OCI-LY7 (cell line): ENCODE results near the gene RNF130. TPM values are rescaled to one million over a fixed set of nuclear protein-coding genes. Genes with fewer than 3 reads are reported as not detected.

ENCODE experiments used
- BruUV-seq: library from RNA; stranded (reverse); fragments of 400-500 nt; replicated peaks from 2 replicates; lab custom pipeline; 2021; lab: Mats Ljungman, UMichigan
- CTCF ChIA-PET: fragments of 300-600 bp; sonication (Branson Sonifier 250); formaldehyde crosslinking; loops from one replicate; lab custom pipeline; 2022; ENCODE audit warnings: antibody characterized with exemption; ENCODE audit not compliant: unreplicated experiment; lab: Charles Lee
- POLR2A ChIA-PET: fragments of 300-600 bp; sonication (Branson Sonifier 250); formaldehyde crosslinking; loops from one replicate; lab custom pipeline; 2022; ENCODE audit warnings: antibody characterized with exemption; lab: Charles Lee
- DNase-seq: peaks from one replicate; pipeline ENCODE4 v3.0.0-alpha.2; 2015; ENCODE audit warnings: low spot score
- H2AFZ ChIP-seq: fragments of 200-600 bp; sonication (generic), shearing (Covaris generic); 2 replicates; pipeline ENCODE4 v1.6.1; 2014; ENCODE audit warnings: mild to moderate bottlenecking, antibody characterized with exemption, low read length, moderate library complexity
- H3K27ac ChIP-seq: fragments of 200-600 bp; sonication (generic); 2 replicates; pipeline ENCODE4 v1.5.1; 2014; ENCODE audit warnings: mixed run types, low read depth, mild to moderate bottlenecking, moderate library complexity, low read length, inconsistent platforms; ENCODE audit not compliant: poor library complexity, severe bottlenecking
- H3K36me3 ChIP-seq: fragments of 200-600 bp; sonication (generic); 2 replicates; pipeline ENCODE4 v1.6.1; 2014; ENCODE audit warnings: mild to moderate bottlenecking, antibody characterized with exemption, low read length, moderate library complexity, mixed read lengths; ENCODE audit not compliant: insufficient read depth
- H3K4me1 ChIP-seq: fragments of 200-600 bp; sonication (generic); 2 replicates; pipeline ENCODE4 v1.5.1; 2014; ENCODE audit warnings: mild to moderate bottlenecking, low read length; ENCODE audit not compliant: insufficient read depth, poor library complexity, severe bottlenecking
- H3K4me2 ChIP-seq: fragments of 200-600 bp; sonication (generic); 2 replicates; pipeline ENCODE4 v1.6.1; 2014; ENCODE audit warnings: mild to moderate bottlenecking, low read length
- H3K4me3 ChIP-seq: fragments of 200-600 bp; sonication (generic); 2 replicates; pipeline ENCODE4 v1.5.1; 2014; ENCODE audit warnings: mild to moderate bottlenecking, low read depth, low read length; ENCODE audit not compliant: poor library complexity, severe bottlenecking
- H3K79me2 ChIP-seq: fragments of 200-600 bp; sonication (generic); 2 replicates; pipeline ENCODE4 v1.6.1; 2016; ENCODE audit warnings: low read depth, mild to moderate bottlenecking, low read length, moderate library complexity, mixed read lengths; ENCODE audit not compliant: insufficient read depth
- H3K9me2 ChIP-seq: fragments of 200-600 bp; sonication (generic); 2 replicates; pipeline ENCODE4 v1.6.1; 2016; ENCODE audit warnings: mild to moderate bottlenecking, low read length, mixed read lengths; ENCODE audit not compliant: insufficient read depth
- H3K9me3 ChIP-seq: fragments of 200-600 bp; sonication (generic); 2 replicates; pipeline ENCODE4 v1.6.1; 2014; ENCODE audit warnings: mild to moderate bottlenecking, mixed run types, low read length, mixed read lengths
- H4K20me1 ChIP-seq: fragments of 200-600 bp; sonication (generic); 2 replicates; pipeline ENCODE4 v1.6.1; 2014; ENCODE audit warnings: mild to moderate bottlenecking, antibody characterized with exemption, low read length, moderate library complexity, mixed read lengths; ENCODE audit not compliant: insufficient read depth
- CTCF ChIP-seq: fragments of 200-600 bp; sonication (generic); conservative IDR thresholded peaks from 2 replicates; pipeline ENCODE4 v1.5.1; 2014; ENCODE audit warnings: mild to moderate bottlenecking, antibody characterized with exemption, low read length, moderate library complexity, mixed read lengths
- EZH2phosphoT487 ChIP-seq: fragments of 200-600 bp; sonication (generic); IDR thresholded peaks from 2 replicates; pipeline ENCODE4 v1.6.1; 2018; ENCODE audit warnings: low read depth, borderline replicate concordance, mild to moderate bottlenecking, mixed run types, antibody characterized with exemption, low read length, moderate library complexity, mixed read lengths
- intact Hi-C: fragments of 100-400 bp; cut with micrococcal nuclease; formaldehyde crosslinking; loops from one replicate; pipeline ENCODE4 v1.10.0; 2022; ENCODE audit not compliant: unreplicated experiment
- total RNA-seq, 2 experiments: library from RNA; depleted of rRNA in 1 of 2; stranded (reverse); fragments of >200 nt in 1 of 2; shearing (Covaris generic) in 1 of 2; gene quantifications; 2 replicates each; pipeline ENCODE4 v1.2.3, GENCODE V29; 2014 to 2022

RNF130 gene
- total RNA-seq, 2 experiments from 2014 or later: 0.16 TPM; not detected in 1

DNA sequence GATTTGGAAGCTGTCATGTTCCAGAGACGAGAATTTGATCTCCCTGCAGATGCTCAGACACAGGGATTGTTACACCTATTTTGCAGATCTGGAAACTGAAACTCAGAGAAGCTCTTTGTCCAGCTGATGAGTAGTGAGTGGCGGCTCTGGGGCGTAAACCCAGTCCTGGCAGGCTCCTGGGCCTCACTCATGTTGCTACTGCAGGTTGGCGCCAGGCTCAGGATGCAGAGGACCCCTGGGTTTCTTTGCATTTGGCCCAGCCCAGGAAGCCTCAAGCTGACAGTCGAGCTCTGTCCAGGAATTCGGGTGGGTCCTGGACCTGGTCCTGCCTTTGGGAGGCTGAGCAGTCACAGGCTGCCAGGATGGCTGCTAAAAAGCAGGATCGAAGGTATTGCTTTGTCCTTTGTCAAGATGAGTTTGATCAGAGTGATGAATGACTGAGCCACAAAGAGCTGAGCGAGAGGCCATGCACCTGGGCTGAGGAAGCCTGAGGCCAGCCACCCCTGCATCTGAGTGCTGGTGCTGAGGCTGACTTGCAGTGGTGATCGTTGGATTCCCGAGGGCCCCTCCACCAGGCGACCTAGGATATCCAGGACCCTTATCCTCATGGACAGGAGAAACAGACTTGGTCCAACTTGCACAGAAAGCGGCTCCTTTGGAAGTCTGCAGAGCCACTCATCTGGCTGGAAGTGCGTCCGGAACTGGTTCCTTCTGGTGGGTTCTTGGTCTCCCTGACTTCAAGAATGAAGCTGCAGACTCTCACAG lies 8.3 kb upstream of the RNF130 start:
- BruUV-seq: no TSS peak
- H3K79me2 ChIP-seq: no peaks in the 10 kb centered on the region
- no peak overlapping the region for H3K4me3 ChIP-seq
- H4K20me1 ChIP-seq: no peaks in the 10 kb centered on the region
- TF ChIP-seq EZH2phosphoT487 (no peak), CTCF (no peak)
- H3K27ac ChIP-seq: no peak overlapping the region
- no peak overlapping the region for H3K4me2 ChIP-seq
- H3K4me1 ChIP-seq: no peaks in the 10 kb centered on the region
- no peak for DNase-seq
- no peaks in the 10 kb centered on the region for H3K9me3 ChIP-seq
- POLR2A ChIA-PET: no interaction called here
- H3K9me2 ChIP-seq: no peaks in the 10 kb centered on the region
- intact Hi-C loops: no loop called here
- no peak overlapping the region for H2AFZ ChIP-seq
- CTCF ChIA-PET: no interaction called here
- H3K36me3 ChIP-seq: no peaks in the 10 kb centered on the region

GRCh38 chr5:180078348-180078747 lies 6.8 kb upstream of the RNF130 start:
- H3K4me1 ChIP-seq: no peaks in the 10 kb centered on the region
- POLR2A ChIA-PET: no interaction called here
- no peak overlapping the region for H3K4me2 ChIP-seq
- TF ChIP-seq EZH2phosphoT487: no peak
- no peak for TF ChIP-seq CTCF
- no peak for DNase-seq
- no TSS peak for BruUV-seq
- intact Hi-C loops: no loop called here
- no peak overlapping the region for H3K27ac ChIP-seq
- no peaks in the 10 kb centered on the region for H3K9me2 ChIP-seq
- no peaks in the 10 kb centered on the region for H4K20me1 ChIP-seq
- H3K9me3 ChIP-seq: no peaks in the 10 kb centered on the region
- H3K36me3 ChIP-seq: no peaks in the 10 kb centered on the region
- CTCF ChIA-PET: no interaction called here
- no peaks in the 10 kb centered on the region for H3K79me2 ChIP-seq
- no peak overlapping the region for H3K4me3 ChIP-seq
- H2AFZ ChIP-seq: no peak overlapping the region

GRCh38 chr5:180077594-180078284 lies 6.2 kb upstream of the RNF130 start:
- Histone ChIP-seq H3K36me3 (no peaks in the 10 kb centered on the region), H3K9me3 (no peaks in the 10 kb centered on the region), H3K79me2 (no peaks in the 10 kb centered on the region), H3K9me2 (no peaks in the 10 kb centered on the region), H3K27ac (no peak overlapping the region), H3K4me2 (no peak overlapping the region), H2AFZ (no peak overlapping the region), H3K4me1 (no peaks in the 10 kb centered on the region), H3K4me3 (no peak overlapping the region), H4K20me1 (no peaks in the 10 kb centered on the region)
- ChIA-PET CTCF (no interaction called here), POLR2A (interaction anchor here (1.1 kb wide), 1 partner anchor 16 kb away, joined by 4 read pairs; no protein-coding TSS in a partner anchor)
- no TSS peak for BruUV-seq
- TF ChIP-seq CTCF (no peak), EZH2phosphoT487 (no peak)
- no peak for DNase-seq
- intact Hi-C loops: no loop called here
